K562 (cell line): ENCODE measurements around the gene LSM4. TPM values are rescaled to one million over a fixed set of nuclear protein-coding genes. Genes with fewer than 3 reads are reported as not detected.
A peak's percentile ranks its signal among the peaks of the same experiment; 100 is the strongest.

Experiments
- ARID2 ChIP-seq: fragments of 450-650 bp; IDR thresholded peaks from 2 replicates; pipeline ENCODE4 v1.6.1; 2017; ENCODE audit warnings: antibody characterized with exemption, mild to moderate bottlenecking
- BCOR ChIP-seq: fragments of 450-650 bp; IDR thresholded peaks from 2 replicates; pipeline ENCODE4 v1.6.1; 2016
- BDP1 ChIP-seq: IDR thresholded peaks from 3 replicates; pipeline ENCODE4 v1.6.1; 2011; ENCODE audit not compliant: insufficient read length, insufficient read depth
- BMI1 ChIP-seq: fragments of 150-350 bp; IDR thresholded peaks from 2 replicates; pipeline ENCODE4 v1.6.1; 2014; ENCODE audit warnings: low read length
- CGGBP1 ChIP-seq: fragments of 250-450 bp; sonication (Bioruptor Pico); IDR thresholded peaks from 2 replicates; pipeline ENCODE4 v1.9.0; 2021; ENCODE audit warnings: mild to moderate bottlenecking
- CTBP1 ChIP-seq: fragments of 450-650 bp; IDR thresholded peaks from 2 replicates; pipeline ENCODE4 v1.6.1; 2016; ENCODE audit warnings: borderline replicate concordance
- MCM2 ChIP-seq: fragments of 450-650 bp; IDR thresholded peaks from 2 replicates; pipeline ENCODE4 v1.6.1; 2017; ENCODE audit warnings: low read depth, mild to moderate bottlenecking
- NFXL1 ChIP-seq: fragments of 450-650 bp; formaldehyde crosslinking; IDR thresholded peaks from 2 replicates; pipeline ENCODE4 v1.4.0; 2021; ENCODE audit warnings: mild to moderate bottlenecking
- NR0B1 ChIP-seq: fragments of 450-650 bp; IDR thresholded peaks from one replicate; pipeline ENCODE4 v1.6.1; 2018; ENCODE audit warnings: mild to moderate bottlenecking, moderate library complexity; ENCODE audit not compliant: partially characterized antibody
- PATZ1 ChIP-seq: fragments of 250-450 bp; sonication (Bioruptor Pico); IDR thresholded peaks from 2 replicates; pipeline ENCODE4 v1.5.0; 2020; ENCODE audit warnings: mild to moderate bottlenecking, borderline replicate concordance
- PTRF ChIP-seq: fragments of 450-650 bp; IDR thresholded peaks from 2 replicates; pipeline ENCODE4 v1.6.1; 2016; ENCODE audit warnings: mild to moderate bottlenecking, missing genetic modification characterization, missing compliant biosample characterization
- SAFB2 ChIP-seq: fragments of 200-400 bp; formaldehyde crosslinking; IDR thresholded peaks from 2 replicates; pipeline ENCODE4 v1.6.1; 2018; ENCODE audit warnings: borderline replicate concordance, low read length, low read depth, moderate library complexity; ENCODE audit not compliant: severe bottlenecking
- TBP ChIP-seq: optimal IDR thresholded peaks from 2 replicates; pipeline ENCODE3; 2011; ENCODE audit warnings: low read depth, low read length, improper control_type of control experiment
- WHSC1 ChIP-seq: IDR thresholded peaks from one replicate; pipeline ENCODE4 v1.6.1; 2012; ENCODE audit warnings: low read length, control low read depth, inconsistent platforms
- ZBTB40 ChIP-seq, 2 experiments: fragments of 450-650 bp in 1 of 2; sonication (generic) in 1 of 2; formaldehyde crosslinking in 1 of 2; IDR thresholded peaks; 2 replicates each; pipeline versions ENCODE4 v1.7.1 to v1.9.0; 2016 to 2022; ENCODE audit warnings: inconsistent platforms in 1 of 2, mild to moderate bottlenecking in 1 of 2, missing genetic modification reagents in 1 of 2
- polyA plus RNA-seq, 8 experiments: library from polyadenylated mRNA; depleted of rRNA in 4 of 8; stranded (reverse) in 5 of 8; unstranded in 3 of 8; fragments of >200 nt; fragmentation: Nextera tagmentation in 2 of 8; fragmentation: Illumina TruSeq in 1 of 8; extraction: Ambion mirVana in 2 of 8; extraction: Trizol in 1 of 8; gene quantifications; 2 replicates each; pipeline versions ENCODE4 v1.2.1 to v1.2.3, GENCODE V29; 2011 to 2014; ENCODE audit warnings: inconsistent platforms in 1 of 8, missing spikeins in 1 of 8
- total RNA-seq, 7 experiments: library from RNA; depleted of rRNA in 6 of 7; stranded (reverse); fragments of >200 nt in 6 of 7; fragmentation: Illumina TruSeq in 2 of 7; extraction: Trizol in 2 of 7; gene quantifications; 2 replicates each; pipeline versions ENCODE4 v1.2.1 to v1.2.3, GENCODE V29; 2011 to 2021; ENCODE audit warnings: low replicate concordance in 1 of 7

Gene LSM4
- total and polyA plus RNA-seq, 9 of the 15 experiments (the other 6 are each of a cell fraction or from before 2014, with no cell fraction given) = 11.9 to 763 (median 202) TPM

- TF ChIP-seq ZBTB40 (IDR thresholded peaks at IDR 0.05) (no peak), ZBTB40 (CRISPR knock-in tag; IDR thresholded peaks at IDR 0.05) (no peak), NR0B1 (no peak), BDP1 (no peak), BMI1 (no peak), PATZ1 (CRISPR knock-in tag) (no peak), SAFB2 (no peak), CTBP1 (peak; percentile 51; the same call in 1 of the 2 replicates), TBP (peak; percentile 76), WHSC1 (no peak), MCM2 (no peak), CGGBP1 (CRISPR knock-in tag) (no peak), BCOR (peak; percentile 96), ARID2 (no peak), PTRF (tag) (no peak), NFXL1 (CRISPR knock-in tag) (no peak)
Measured at GRCh38 chr19:18292810-18293641, 29.9 kb downstream of the LSM4 start (continued).
